ENCODE data around the gene SLC24A3. TPM values are rescaled to one million over a fixed set of nuclear protein-coding genes. Genes with fewer than 3 reads are reported as not detected.

The SLC24A3 gene
- total RNA-seq, 1 donor from 2014 or later, result 0.96 TPM

GRCh38 chr20:19661717-19662636 lies 449.5 kb downstream of the SLC24A3 start:
- Mint-ChIP-seq H3K4me1 (ENCODE audit: low read depth) (peaks cover 9% of the 10 kb centered on the region), H3K4me3 (ENCODE audit: low read depth) (no peak overlapping the region), H3K27ac (no peak overlapping the region), H3K27me3 (peaks cover 35% of the 10 kb centered on the region), H3K9me3 (ENCODE audit: low read depth) (no peaks in the 10 kb centered on the region), H3K36me3 (ENCODE audit: insufficient read depth) (no peaks in the 10 kb centered on the region)
- TF ChIP-seq, protein P1, sequence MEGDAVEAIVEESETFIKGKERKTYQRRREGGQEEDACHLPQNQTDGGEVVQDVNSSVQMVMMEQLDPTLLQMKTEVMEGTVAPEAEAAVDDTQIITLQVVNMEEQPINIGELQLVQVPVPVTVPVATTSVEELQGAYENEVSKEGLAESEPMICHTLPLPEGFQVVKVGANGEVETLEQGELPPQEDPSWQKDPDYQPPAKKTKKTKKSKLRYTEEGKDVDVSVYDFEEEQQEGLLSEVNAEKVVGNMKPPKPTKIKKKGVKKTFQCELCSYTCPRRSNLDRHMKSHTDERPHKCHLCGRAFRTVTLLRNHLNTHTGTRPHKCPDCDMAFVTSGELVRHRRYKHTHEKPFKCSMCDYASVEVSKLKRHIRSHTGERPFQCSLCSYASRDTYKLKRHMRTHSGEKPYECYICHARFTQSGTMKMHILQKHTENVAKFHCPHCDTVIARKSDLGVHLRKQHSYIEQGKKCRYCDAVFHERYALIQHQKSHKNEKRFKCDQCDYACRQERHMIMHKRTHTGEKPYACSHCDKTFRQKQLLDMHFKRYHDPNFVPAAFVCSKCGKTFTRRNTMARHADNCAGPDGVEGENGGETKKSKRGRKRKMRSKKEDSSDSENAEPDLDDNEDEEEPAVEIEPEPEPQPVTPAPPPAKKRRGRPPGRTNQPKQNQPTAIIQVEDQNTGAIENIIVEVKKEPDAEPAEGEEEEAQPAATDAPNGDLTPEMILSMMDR (IDR thresholded peaks at IDR 0.05; ENCODE audit: unreplicated experiment), result peak; percentile 97
- peak; percentile 52 for DNase-seq (ENCODE audit: low spot score, unreplicated experiment)

DNA sequence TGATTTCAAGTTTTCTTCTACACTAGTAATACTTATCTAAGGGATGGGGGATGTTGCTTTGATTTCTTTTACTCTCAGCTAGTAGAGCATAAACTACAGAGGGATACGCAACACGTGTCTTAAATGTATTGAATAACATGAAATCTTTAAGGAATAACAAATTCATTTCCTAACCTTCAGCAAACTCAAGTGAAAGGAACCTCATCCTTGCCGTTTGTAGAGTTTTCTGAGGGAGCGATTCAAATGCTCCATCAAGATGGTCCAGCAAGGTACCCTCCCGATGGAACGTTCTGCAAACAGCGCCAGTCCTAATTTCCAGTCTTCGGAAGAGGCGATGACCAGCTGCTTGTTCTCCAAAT lies 450.2 kb downstream of the SLC24A3 start:
- Mint-ChIP-seq H3K27ac (no peak overlapping the region), H3K27me3 (peaks cover 33% of the 10 kb centered on the region), H3K4me3 (ENCODE audit: low read depth) (no peak overlapping the region)

GRCh38 chr20:19668418-19668817 lies 456.0 kb downstream of the SLC24A3 start:
- TF ChIP-seq, protein P1 (IDR thresholded peaks at IDR 0.05; ENCODE audit: unreplicated experiment), result no peak
- Mint-ChIP-seq H3K4me3 (ENCODE audit: low read depth) (no peak overlapping the region), H3K9me3 (ENCODE audit: low read depth) (no peaks in the 10 kb centered on the region), H3K4me1 (ENCODE audit: low read depth) (peaks cover 14% of the 10 kb centered on the region), H3K27ac (no peak overlapping the region), H3K36me3 (ENCODE audit: insufficient read depth) (no peaks in the 10 kb centered on the region), H3K27me3 (peaks cover 15% of the 10 kb centered on the region)
- no peak for DNase-seq (ENCODE audit: low spot score, unreplicated experiment)

More for the DNA sequence above, 450.2 kb downstream of the SLC24A3 start:
- DNase-seq (ENCODE audit: low spot score, unreplicated experiment), result no peak
- Mint-ChIP-seq H3K36me3 (ENCODE audit: insufficient read depth) (no peaks in the 10 kb centered on the region), H3K4me1 (ENCODE audit: low read depth) (peaks cover 9% of the 10 kb centered on the region), H3K9me3 (ENCODE audit: low read depth) (no peaks in the 10 kb centered on the region)
- TF ChIP-seq, protein P1 (IDR thresholded peaks at IDR 0.05; ENCODE audit: unreplicated experiment), result no peak

DNA sequence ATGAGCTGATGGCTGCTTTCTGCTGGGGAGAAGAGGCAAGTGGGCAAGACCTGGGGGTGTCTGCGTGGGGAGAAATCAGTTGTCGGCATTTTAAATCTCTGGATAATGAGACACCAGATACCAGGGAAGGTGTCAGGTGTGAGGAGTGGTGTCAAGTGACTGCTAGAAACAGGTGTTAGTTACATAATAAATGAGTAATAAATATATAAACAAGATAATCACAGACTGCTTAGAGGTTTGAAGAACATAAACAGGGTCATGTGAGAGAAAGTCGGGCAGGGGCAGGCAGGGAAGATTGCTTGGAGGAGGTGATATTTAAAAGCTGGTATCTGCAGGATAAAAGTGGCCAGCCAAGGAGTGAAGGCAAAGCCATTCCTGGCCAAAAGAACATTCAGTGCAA lies 458.4 kb downstream of the SLC24A3 start:
- H3K4me1 Mint-ChIP-seq (ENCODE audit: low read depth), result peaks cover 14% of the 10 kb centered on the region
- no peaks in the 10 kb centered on the region for H3K36me3 Mint-ChIP-seq (ENCODE audit: insufficient read depth)
- H3K27ac Mint-ChIP-seq, result no peak overlapping the region
- DNase-seq (ENCODE audit: low spot score, unreplicated experiment), result no peak
- H3K27me3 Mint-ChIP-seq, result peaks cover 3% of the 10 kb centered on the region
- no peak overlapping the region for H3K4me3 Mint-ChIP-seq (ENCODE audit: low read depth)
- H3K9me3 Mint-ChIP-seq (ENCODE audit: low read depth), result no peaks in the 10 kb centered on the region
- TF ChIP-seq, protein P1 (IDR thresholded peaks at IDR 0.05; ENCODE audit: unreplicated experiment), result no peak

- Mint-ChIP-seq H3K27ac (no peak overlapping the region), H3K9me3 (ENCODE audit: low read depth) (no peaks in the 10 kb centered on the region), H3K36me3 (ENCODE audit: insufficient read depth) (no peaks in the 10 kb centered on the region), H3K4me1 (ENCODE audit: low read depth) (peaks cover 14% of the 10 kb centered on the region), H3K27me3 (peaks cover 3% of the 10 kb centered on the region), H3K4me3 (ENCODE audit: low read depth) (no peak overlapping the region)
- TF ChIP-seq, protein P1 (IDR thresholded peaks at IDR 0.05; ENCODE audit: unreplicated experiment), result no peak
- no peak for DNase-seq (ENCODE audit: low spot score, unreplicated experiment)
Observed at GRCh38 chr20:19671374-19671773, 458.9 kb downstream of the SLC24A3 start.
